PC-9 (cell line): ENCODE data around the gene LRP3. TPM values are rescaled to one million over a fixed set of nuclear protein-coding genes. Genes with fewer than 3 reads are reported as not detected.
A peak's percentile ranks its signal among the peaks of the same experiment; 100 is the strongest.

Source experiments
- BruUV-seq: library from RNA; stranded (reverse); fragments of 400-500 nt; replicated peaks from 2 replicates; lab custom pipeline; 2021; lab: Mats Ljungman, UMichigan
- CTCF ChIA-PET: fragments of 300-600 bp; sonication (Branson Sonifier 250); formaldehyde crosslinking; loops from one replicate; lab custom pipeline; 2022; ENCODE audit warnings: antibody characterized with exemption; lab: Charles Lee
- POLR2A ChIA-PET: fragments of 300-600 bp; sonication (Branson Sonifier 250); formaldehyde crosslinking; loops from one replicate; lab custom pipeline; 2022; ENCODE audit warnings: antibody characterized with exemption; ENCODE audit not compliant: unreplicated experiment; lab: Charles Lee
- DNase-seq, 2 experiments: peaks; one replicate each; pipeline versions ENCODE4 v3.0.0 to v3.0.0-alpha.2; 2015 to 2022; ENCODE audit warnings: mixed read lengths in 1 of 2
- H2AFZ ChIP-seq: fragments of 200-600 bp; sonication (generic); 2 replicates; pipeline ENCODE4 v1.8.1; 2017; ENCODE audit warnings: antibody characterized with exemption
- H3F3A ChIP-seq: fragments of 200-600 bp; sonication (generic); 2 replicates; pipeline ENCODE4 v1.8.1; 2017; ENCODE audit warnings: antibody characterized with exemption, mild to moderate bottlenecking, low read depth; ENCODE audit not compliant: insufficient read depth
- H3K27ac ChIP-seq: fragments of 200-600 bp; sonication (generic); 2 replicates; pipeline ENCODE4 v1.6.1; 2016; ENCODE audit warnings: mixed run types
- H3K27me3 ChIP-seq: fragments of 200-600 bp; sonication (generic); 2 replicates; pipeline ENCODE4 v1.6.1; 2016; ENCODE audit warnings: low read depth, mixed run types; ENCODE audit not compliant: insufficient read depth
- H3K36me3 ChIP-seq: fragments of 200-600 bp; sonication (generic); 2 replicates; pipeline ENCODE4 v1.6.1; 2016; ENCODE audit warnings: low read depth, mixed run types
- H3K4me1 ChIP-seq: fragments of 200-600 bp; sonication (generic); replicated peaks from 2 replicates; pipeline ENCODE4 v1.6.1; 2016; ENCODE audit warnings: mixed run types; ENCODE audit not compliant: insufficient read depth
- H3K4me2 ChIP-seq: fragments of 200-600 bp; sonication (generic); 2 replicates; pipeline ENCODE4 v1.6.1; 2017; ENCODE audit warnings: mixed run types
- H3K4me3 ChIP-seq: fragments of 200-600 bp; sonication (generic); 2 replicates; pipeline ENCODE4 v1.6.1; 2016; ENCODE audit warnings: mixed run types
- H3K79me2 ChIP-seq: fragments of 200-600 bp; sonication (generic); 2 replicates; pipeline ENCODE4 v1.6.1; 2017; ENCODE audit warnings: low read depth, mixed run types
- H3K9me2 ChIP-seq: fragments of 200-600 bp; sonication (generic); 2 replicates; pipeline ENCODE4 v1.8.1; 2017; ENCODE audit warnings: mild to moderate bottlenecking; ENCODE audit not compliant: insufficient read depth
- H3K9me3 ChIP-seq: fragments of 200-600 bp; sonication (generic); 2 replicates; pipeline ENCODE4 v1.8.1; 2016; ENCODE audit warnings: low read depth; ENCODE audit not compliant: insufficient read depth
- H4K20me1 ChIP-seq: fragments of 200-600 bp; sonication (generic); 2 replicates; pipeline ENCODE4 v1.8.1; 2017; ENCODE audit not compliant: insufficient read depth
- CTCF ChIP-seq: fragments of 200-600 bp; sonication (generic); conservative IDR thresholded peaks from 2 replicates; pipeline ENCODE4 v1.6.1; 2017; ENCODE audit warnings: mixed run types, antibody characterized with exemption, mild to moderate bottlenecking, moderate library complexity
- EZH2 ChIP-seq: fragments of 200-600 bp; sonication (generic); IDR thresholded peaks from 2 replicates; pipeline ENCODE4 v1.8.0; 2017; ENCODE audit warnings: antibody characterized with exemption, low read depth
- intact Hi-C: fragments of 100-400 bp; cut with micrococcal nuclease; formaldehyde crosslinking; loops from one replicate; pipeline ENCODE4 v1.10.0; 2022; ENCODE audit not compliant: unreplicated experiment
- total RNA-seq: library from RNA; stranded (reverse); gene quantifications from 2 replicates; pipeline ENCODE4 v1.2.3, GENCODE V29; 2021

Gene LRP3
- total RNA-seq, 1 experiment from 2014 or later = 2.3 TPM

- no peaks in the 10 kb centered on the region for H3K27me3 ChIP-seq
- H3K9me3 ChIP-seq = no peaks in the 10 kb centered on the region
- intact Hi-C loops = loop anchor here (1.0 to 2.0 kb wide), 3 partner anchors 61 to 165 kb away; partner anchors contain the start of gene CEBPA
- H3K36me3 ChIP-seq = no peaks in the 10 kb centered on the region
- TF ChIP-seq EZH2 (no peak), CTCF (peak; percentile 72)
- no TSS peak for BruUV-seq
- H3K4me1 ChIP-seq = no peaks in the 10 kb centered on the region
- no peak overlapping the region for H3K4me2 ChIP-seq
- H3K79me2 ChIP-seq = no peaks in the 10 kb centered on the region
- CTCF ChIA-PET = interaction anchor here (0.6 kb wide), 1 partner anchor 45 kb away, joined by 8 read pairs; no protein-coding TSS in a partner anchor
- H3K27ac ChIP-seq = no peak overlapping the region
- no peaks in the 10 kb centered on the region for H3F3A ChIP-seq
- H2AFZ ChIP-seq = no peak overlapping the region
- POLR2A ChIA-PET = no interaction called here
- H3K9me2 ChIP-seq = no peaks in the 10 kb centered on the region
- no peaks in the 10 kb centered on the region for H4K20me1 ChIP-seq
- no peak for DNase-seq
- H3K4me3 ChIP-seq = no peak overlapping the region
These were observed 47.5 kb downstream of the LRP3 start for GRCh38 chr19:33241530-33242101.

- no peaks in the 10 kb centered on the region for H3K9me2 ChIP-seq
- H3K4me1 ChIP-seq = no peaks in the 10 kb centered on the region
- H4K20me1 ChIP-seq = no peaks in the 10 kb centered on the region
- ChIA-PET CTCF (no interaction called here), POLR2A (no interaction called here)
- no peak for DNase-seq
- no peaks in the 10 kb centered on the region for H3K79me2 ChIP-seq
- BruUV-seq = no TSS peak
- no peak overlapping the region for H3K27ac ChIP-seq
- H2AFZ ChIP-seq = no peak overlapping the region
- intact Hi-C loops = loop anchor here (2.0 kb wide), 1 partner anchor 61 kb away; the partner anchor contains the start of gene CEBPA
- TF ChIP-seq CTCF (no peak), EZH2 (no peak)
- no peaks in the 10 kb centered on the region for H3K36me3 ChIP-seq
- H3K27me3 ChIP-seq = no peaks in the 10 kb centered on the region
- H3K4me2 ChIP-seq = no peak overlapping the region
- no peak overlapping the region for H3K4me3 ChIP-seq
- H3K9me3 ChIP-seq = no peaks in the 10 kb centered on the region
- no peaks in the 10 kb centered on the region for H3F3A ChIP-seq
These were observed 48.0 kb downstream of the LRP3 start for GRCh38 chr19:33242131-33242530.

GRCh38 chr19:33242911-33243310 is 48.8 kb downstream of the LRP3 start:
- Histone ChIP-seq H3K9me3 (no peaks in the 10 kb centered on the region), H3K79me2 (no peaks in the 10 kb centered on the region), H4K20me1 (no peaks in the 10 kb centered on the region), H3K27me3 (no peaks in the 10 kb centered on the region), H3K4me2 (no peak overlapping the region), H2AFZ (no peak overlapping the region), H3K27ac (no peak overlapping the region), H3F3A (no peaks in the 10 kb centered on the region), H3K36me3 (no peaks in the 10 kb centered on the region), H3K4me1 (no peaks in the 10 kb centered on the region), H3K9me2 (no peaks in the 10 kb centered on the region), H3K4me3 (no peak overlapping the region)
- no peak for DNase-seq
- ChIA-PET POLR2A (no interaction called here), CTCF (no interaction called here)
- BruUV-seq = no TSS peak
- intact Hi-C loops = loop anchor here (2.0 kb wide), 1 partner anchor 60 kb away; the partner anchor contains the start of gene CEBPA
- TF ChIP-seq EZH2 (no peak), CTCF (no peak)
